B cell (primary cell): ENCODE measurements around the gene TBC1D17.

Source experiments
- CTCF ChIP-seq: fragments of 200-600 bp; IDR thresholded peaks from one replicate; pipeline ENCODE4 v1.8.0; 2022; ENCODE audit warnings: antibody characterized with exemption, mild to moderate bottlenecking
- EZH2 ChIP-seq: IDR thresholded peaks from 2 replicates; pipeline ENCODE4 v1.6.1; 2012; ENCODE audit warnings: borderline replicate concordance, low read depth, mild to moderate bottlenecking, moderate library complexity, low read length; ENCODE audit not compliant: insufficient read depth, poor library complexity, severe bottlenecking

DNA sequence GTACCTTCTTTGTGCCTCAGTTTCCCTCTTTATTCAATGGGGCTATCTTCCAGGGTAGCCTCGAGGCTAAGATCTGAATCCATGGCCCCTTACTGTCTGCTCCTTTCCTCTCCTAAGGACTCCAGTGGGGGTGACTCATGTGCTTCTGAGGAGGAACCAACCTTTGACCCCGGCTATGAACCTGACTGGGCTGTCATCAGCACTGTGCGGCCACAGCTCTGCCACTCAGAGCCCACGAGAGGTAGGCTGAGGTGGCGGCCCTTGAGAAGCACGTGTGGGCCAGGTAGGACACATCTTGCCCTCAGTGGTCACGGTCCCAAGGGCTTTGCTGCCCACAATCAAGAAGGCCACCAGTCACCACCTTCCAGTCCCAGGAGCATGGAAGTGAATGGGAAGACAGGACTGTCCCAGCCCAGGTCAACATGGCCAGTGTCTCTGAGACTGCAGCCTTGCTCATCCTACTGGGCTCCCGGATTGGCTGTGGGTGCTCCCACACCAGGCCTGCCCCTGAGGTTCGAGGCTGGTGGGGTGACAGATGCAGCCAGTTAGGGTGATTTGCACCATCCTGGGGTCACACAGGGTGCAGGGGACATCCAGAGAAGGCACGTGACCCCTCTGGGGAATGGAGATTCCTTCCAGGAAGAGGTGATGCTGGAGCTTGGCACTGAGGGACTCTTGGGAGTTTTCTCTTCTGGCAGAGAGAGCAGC, 2.8 kb downstream of the TBC1D17 start:
- no peak for TF ChIP-seq CTCF
- TF ChIP-seq EZH2: no peak
